ENCODE data around the gene CCDC192. TPM values are rescaled to one million over a fixed set of nuclear protein-coding genes. Genes with fewer than 3 reads are reported as not detected.

CCDC192 gene
- total and polyA plus RNA-seq, 2 experiments from 2014 or later, result 0.92 TPM; not detected in 1

GRCh38 chr5:127806776-127807175 is 103.6 kb downstream of the CCDC192 start:
- no peak overlapping the region for H3K27ac ChIP-seq
- DNase-seq (ENCODE audit: low read depth in 1 of 2, low spot score in 1 of 2), result no peak
- TF ChIP-seq CTCF (IDR thresholded peaks at IDR 0.05; ENCODE audit: low read depth, low read length), result no peak

GRCh38 chr5:127809533-127809932 is 106.3 kb downstream of the CCDC192 start:
- no peak overlapping the region for H3K4me3 ChIP-seq
- no peak for DNase-seq (ENCODE audit: low read depth in 1 of 2, low spot score in 1 of 2)
- H3K27me3 ChIP-seq, result no peaks in the 10 kb centered on the region
- H3K36me3 ChIP-seq, result no peaks in the 10 kb centered on the region
- no peaks in the 10 kb centered on the region for H3K9me3 ChIP-seq (ENCODE audit: low read depth)
- TF ChIP-seq CTCF (IDR thresholded peaks at IDR 0.05; ENCODE audit: low read depth, low read length), result no peak
- no peaks in the 10 kb centered on the region for H3K4me1 ChIP-seq (ENCODE audit: low read depth)
- no peak overlapping the region for H3K27ac ChIP-seq

More at GRCh38 chr5:127806776-127807175, 103.6 kb downstream of the CCDC192 start:
- no peaks in the 10 kb centered on the region for H3K27me3 ChIP-seq
- no peaks in the 10 kb centered on the region for H3K4me1 ChIP-seq (ENCODE audit: low read depth)
- no peaks in the 10 kb centered on the region for H3K9me3 ChIP-seq (ENCODE audit: low read depth)
- no peak overlapping the region for H3K4me3 ChIP-seq
- H3K36me3 ChIP-seq, result no peaks in the 10 kb centered on the region

- no peak for DNase-seq (ENCODE audit: low read depth in 1 of 2, low spot score in 1 of 2)
- Histone ChIP-seq H3K4me1 (ENCODE audit: low read depth) (no peaks in the 10 kb centered on the region), H3K27ac (no peak overlapping the region), H3K27me3 (no peaks in the 10 kb centered on the region), H3K9me3 (ENCODE audit: low read depth) (no peaks in the 10 kb centered on the region), H3K4me3 (no peak overlapping the region), H3K36me3 (no peaks in the 10 kb centered on the region)
- no peak for TF ChIP-seq CTCF (IDR thresholded peaks at IDR 0.05; ENCODE audit: low read depth, low read length)
These were observed 106.8 kb downstream of the CCDC192 start for GRCh38 chr5:127810017-127810416.

- DNase-seq (ENCODE audit: low read depth in 1 of 2, low spot score in 1 of 2), result no peak
- Histone ChIP-seq H3K4me1 (ENCODE audit: low read depth) (no peaks in the 10 kb centered on the region), H3K27me3 (no peaks in the 10 kb centered on the region), H3K27ac (no peak overlapping the region), H3K9me3 (ENCODE audit: low read depth) (no peaks in the 10 kb centered on the region), H3K36me3 (no peaks in the 10 kb centered on the region), H3K4me3 (no peak overlapping the region)
- TF ChIP-seq CTCF (IDR thresholded peaks at IDR 0.05; ENCODE audit: low read depth, low read length), result no peak
These were observed 107.7 kb downstream of the CCDC192 start for GRCh38 chr5:127810707-127811490.

- Histone ChIP-seq H3K9me3 (ENCODE audit: low read depth) (no peaks in the 10 kb centered on the region), H3K36me3 (no peaks in the 10 kb centered on the region), H3K4me1 (ENCODE audit: low read depth) (no peaks in the 10 kb centered on the region), H3K4me3 (no peak overlapping the region), H3K27me3 (no peaks in the 10 kb centered on the region), H3K27ac (no peak overlapping the region)
- no peak for DNase-seq (ENCODE audit: low read depth in 1 of 2, low spot score in 1 of 2)
- no peak for TF ChIP-seq CTCF (IDR thresholded peaks at IDR 0.05; ENCODE audit: low read depth, low read length)
These were observed 109.4 kb downstream of the CCDC192 start for GRCh38 chr5:127812570-127812969.
